Tibial artery (tissue), 4 donors: ENCODE results near the gene ALG14.

ENCODE experiments used
- DNase-seq, 2 donors: peaks; one replicate each; pipeline ENCODE4 v3.0.0-alpha.2; 2019
- H3K27ac ChIP-seq, 2 donors: fragments of 200-600 bp; sonication (generic) in 1 of 2; 1 replicate in 1 of 2; 2 replicates in 1 of 2; pipeline ENCODE4 v1.5.1; 2018 to 2019; ENCODE audit warnings: mild to moderate bottlenecking in 1 of 2
- H3K27me3 ChIP-seq, 2 donors: fragments of 200-600 bp; sonication (generic) in 1 of 2; one replicate each; pipeline versions ENCODE4 v1.5.1 to v1.6.0; 2016 to 2019
- H3K36me3 ChIP-seq, 3 donors: fragments of 200-600 bp; sonication (generic) in 2 of 3; one replicate each; pipeline ENCODE4 v1.5.1; 2016 to 2019; ENCODE audit warnings: mild to moderate bottlenecking in 2 of 3
- H3K4me1 ChIP-seq, 4 donors: fragments of 200-600 bp; sonication (generic) in 2 of 4; 1 replicate in 3 of 4; 2 replicates in 1 of 4; pipeline ENCODE4 v1.5.1; 2016 to 2019
- H3K4me3 ChIP-seq, 2 donors: fragments of 200-600 bp; sonication (generic) in 1 of 2; 1 replicate in 1 of 2; 2 replicates in 1 of 2; pipeline ENCODE4 v1.5.1; 2018 to 2019; ENCODE audit warnings: mild to moderate bottlenecking in 2 of 2
- H3K9me3 ChIP-seq, 3 donors: fragments of 200-600 bp; sonication (generic) in 1 of 3; one replicate each; pipeline ENCODE4 v1.5.1; 2016 to 2019
- CTCF ChIP-seq, 2 experiments: fragments of 200-600 bp in 1 of 2; fragments of 450-650 bp in 1 of 2; IDR thresholded peaks; one replicate each; pipeline ENCODE4 v1.5.1; 2017 to 2019; ENCODE audit warnings: antibody characterized with exemption in 2 of 2, mild to moderate bottlenecking in 1 of 2, moderate library complexity in 1 of 2
- intact Hi-C: fragments of 100-400 bp; cut with DNase I; formaldehyde crosslinking; loops from one replicate; pipeline ENCODE4 v1.15.0; 2023; ENCODE audit warnings: low total_unique reads

ALG14 gene

GRCh38 chr1:95042286-95042685, 30.5 kb downstream of the ALG14 start:
- H3K4me3 ChIP-seq = no peak overlapping the region
- intact Hi-C loops = loop anchor here (2.0 kb wide), 1 partner anchor 187 kb away; no protein-coding TSS in a partner anchor

GRCh38 chr1:95041491-95042165, 31.1 kb downstream of the ALG14 start:
- Histone ChIP-seq H3K4me1 (peaks cover 0 to 20% (median 10%) of the 10 kb centered on the region in 4 donors), H3K27ac (peak overlapping the region; percentile 30 to 70), H3K9me3 (no peaks in the 10 kb centered on the region), H3K27me3 (no peaks in the 10 kb centered on the region), H3K36me3 (no peaks in the 10 kb centered on the region), H3K4me3 (no peak overlapping the region)
- TF ChIP-seq CTCF (IDR thresholded peaks at IDR 0.05) = peak; percentile 77 to 84
- intact Hi-C loops = loop anchor here (2.0 kb wide), 1 partner anchor 187 kb away; no protein-coding TSS in a partner anchor
- peak in 1 of 2 donors; percentile 59 for DNase-seq

More at GRCh38 chr1:95042286-95042685, 30.5 kb downstream of the ALG14 start:
- DNase-seq = no peak
- H3K27me3 ChIP-seq = no peaks in the 10 kb centered on the region
- H3K9me3 ChIP-seq = no peaks in the 10 kb centered on the region
- peaks cover 0 to 20% (median 10%) of the 10 kb centered on the region in 4 donors for H3K4me1 ChIP-seq
- H3K27ac ChIP-seq = peak overlapping the region; percentile 52 to 70
- TF ChIP-seq CTCF (IDR thresholded peaks at IDR 0.05) = no peak
- no peaks in the 10 kb centered on the region for H3K36me3 ChIP-seq

DNA sequence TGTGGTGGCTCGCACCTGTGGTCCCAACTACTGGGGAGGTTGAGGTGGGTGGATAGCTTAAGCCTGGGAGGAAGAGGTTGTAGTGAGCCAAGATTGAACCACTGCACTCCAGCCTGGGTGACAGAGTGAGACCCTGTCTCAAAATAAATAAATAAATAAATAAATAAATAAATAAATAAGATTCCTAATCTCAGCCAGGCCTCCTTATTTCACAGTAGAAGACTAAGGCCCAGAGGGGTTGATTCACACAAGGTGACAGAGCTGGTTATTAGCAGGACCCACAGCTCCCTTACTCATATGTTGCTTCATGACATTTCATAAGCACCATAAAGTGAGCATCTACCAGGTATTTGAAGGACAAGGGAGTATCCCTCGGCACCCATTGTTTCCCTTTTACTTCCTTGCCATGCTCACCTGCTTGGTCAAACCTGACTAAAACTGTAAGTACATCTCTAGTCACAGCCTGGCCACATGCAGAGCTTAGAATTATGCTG, 32.7 kb downstream of the ALG14 start:
- no peaks in the 10 kb centered on the region for H3K36me3 ChIP-seq
- intact Hi-C loops = no loop called here
- H3K4me3 ChIP-seq = no peak overlapping the region
- no peak for DNase-seq
- TF ChIP-seq CTCF (IDR thresholded peaks at IDR 0.05) = no peak
- no peaks in the 10 kb centered on the region for H3K9me3 ChIP-seq
- H3K27me3 ChIP-seq = no peaks in the 10 kb centered on the region
- peaks cover 0 to 20% (median 10%) of the 10 kb centered on the region in 4 donors for H3K4me1 ChIP-seq
- H3K27ac ChIP-seq = no peak overlapping the region

GRCh38 chr1:95039360-95040031, 33.3 kb downstream of the ALG14 start:
- TF ChIP-seq CTCF (IDR thresholded peaks at IDR 0.05) = no peak
- H3K36me3 ChIP-seq = no peaks in the 10 kb centered on the region
- no peak for DNase-seq
- no peaks in the 10 kb centered on the region for H3K27me3 ChIP-seq
- no peak overlapping the region for H3K4me3 ChIP-seq
- H3K4me1 ChIP-seq = peaks cover 0 to 20% (median 10%) of the 10 kb centered on the region in 4 donors
- no peak overlapping the region for H3K27ac ChIP-seq
- intact Hi-C loops = loop anchor here (2.0 to 10.0 kb wide), 2 partner anchors 15 to 515 kb away; no protein-coding TSS in a partner anchor
- no peaks in the 10 kb centered on the region for H3K9me3 ChIP-seq

DNA sequence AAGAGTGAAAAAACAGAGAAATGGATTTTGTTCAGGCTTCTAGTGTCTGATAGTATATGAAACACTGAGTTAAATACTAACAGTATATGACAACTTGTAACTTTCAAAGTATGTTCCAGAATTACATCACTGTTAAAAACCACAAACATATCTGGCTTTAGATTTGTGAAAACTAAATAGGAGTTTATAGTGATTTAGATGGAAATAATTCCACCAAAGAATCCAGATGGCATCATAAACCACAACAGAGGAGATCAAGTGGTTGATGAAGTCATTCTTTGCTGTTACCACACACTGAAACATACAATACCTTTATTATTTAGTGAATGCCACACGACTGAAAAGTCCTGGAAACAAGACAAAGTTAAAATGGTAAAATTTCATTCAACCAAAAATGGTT, 37.2 kb downstream of the ALG14 start:
- no peaks in the 10 kb centered on the region for H3K27me3 ChIP-seq
- intact Hi-C loops = loop anchor here (10.0 kb wide), 1 partner anchor 511 kb away; no protein-coding TSS in a partner anchor
- DNase-seq = no peak
- no peaks in the 10 kb centered on the region for H3K9me3 ChIP-seq
- no peaks in the 10 kb centered on the region for H3K4me1 ChIP-seq
- H3K36me3 ChIP-seq = no peaks in the 10 kb centered on the region
- no peak for TF ChIP-seq CTCF (IDR thresholded peaks at IDR 0.05)
- no peak overlapping the region for H3K27ac ChIP-seq
- H3K4me3 ChIP-seq = no peak overlapping the region
